H9 (cell line): Measurements from ENCODE around the gene ZCCHC13. TPM values are rescaled to one million over a fixed set of nuclear protein-coding genes. Genes with fewer than 3 reads are reported as not detected.

Experiments used
- DNase-seq: peaks from one replicate; pipeline ENCODE4 v3.0.0-alpha.2; 2017
- H2AFZ ChIP-seq: one replicate; pipeline ENCODE4 v1.6.1; 2013; ENCODE audit warnings: mild to moderate bottlenecking, low read length, control low read depth, moderate library complexity
- H2AK5ac ChIP-seq: 2 replicates; pipeline ENCODE4 v1.6.1; 2013; ENCODE audit warnings: low read length, control low read depth, mixed read lengths; ENCODE audit not compliant: insufficient read length
- H2BK120ac ChIP-seq: one replicate; pipeline ENCODE4 v1.6.1; 2013; ENCODE audit warnings: low read depth, mild to moderate bottlenecking, low read length, control low read depth, inconsistent platforms; ENCODE audit not compliant: poor library complexity, severe bottlenecking
- H2BK12ac ChIP-seq: 2 replicates; pipeline ENCODE4 v1.6.1; 2013; ENCODE audit warnings: low read length, control low read depth, mixed read lengths, low read depth; ENCODE audit not compliant: insufficient read length
- H2BK15ac ChIP-seq: 2 replicates; pipeline ENCODE4 v1.6.1; 2013; ENCODE audit warnings: low read depth, low read length, control low read depth
- H2BK20ac ChIP-seq: one replicate; pipeline ENCODE4 v1.6.1; 2013; ENCODE audit warnings: low read depth, mild to moderate bottlenecking, low read length, control low read depth, inconsistent platforms; ENCODE audit not compliant: poor library complexity, severe bottlenecking
- H2BK5ac ChIP-seq: 2 replicates; pipeline ENCODE4 v1.6.1; 2013; ENCODE audit warnings: low read length, control low read depth, mixed read lengths; ENCODE audit not compliant: insufficient read length
- H3K14ac ChIP-seq: 2 replicates; pipeline ENCODE4 v1.6.1; 2013; ENCODE audit warnings: low read length, control low read depth; ENCODE audit not compliant: insufficient read depth
- H3K18ac ChIP-seq: 2 replicates; pipeline ENCODE4 v1.6.1; 2013; ENCODE audit warnings: low read depth, mild to moderate bottlenecking, mixed read lengths, low read length, control low read depth; ENCODE audit not compliant: insufficient read length
- H3K23ac ChIP-seq: 2 replicates; pipeline ENCODE4 v1.6.1; 2013; ENCODE audit warnings: low read length, control low read depth, mixed read lengths, low read depth; ENCODE audit not compliant: insufficient read length
- H3K23me2 ChIP-seq: 2 replicates; pipeline ENCODE4 v1.6.1; 2013; ENCODE audit warnings: low read depth, mild to moderate bottlenecking, mixed read lengths, low read length, control low read depth; ENCODE audit not compliant: insufficient read length, poor library complexity, severe bottlenecking
- H3K27ac ChIP-seq: 2 replicates; pipeline ENCODE4 v1.5.1; 2013; ENCODE audit warnings: low read length, control low read depth, mixed read lengths, low read depth; ENCODE audit not compliant: insufficient read length
- H3K27me3 ChIP-seq: 2 replicates; pipeline ENCODE4 v1.6.1; 2013; ENCODE audit warnings: low read length, control low read depth, inconsistent platforms; ENCODE audit not compliant: insufficient read depth
- H3K4ac ChIP-seq: 2 replicates; pipeline ENCODE4 v1.6.1; 2013; ENCODE audit warnings: low read depth, mild to moderate bottlenecking, control low read depth, inconsistent platforms, low read length, moderate library complexity
- H3K4me1 ChIP-seq: 2 replicates; pipeline ENCODE4 v1.6.1; 2013; ENCODE audit warnings: low read length, control low read depth, inconsistent platforms; ENCODE audit not compliant: insufficient read depth
- H3K4me2 ChIP-seq: 2 replicates; pipeline ENCODE4 v1.6.1; 2013; ENCODE audit warnings: low read length, control low read depth, mixed read lengths; ENCODE audit not compliant: insufficient read length, insufficient read depth
- H3K56ac ChIP-seq: 2 replicates; pipeline ENCODE4 v1.6.1; 2013; ENCODE audit warnings: low read depth, mild to moderate bottlenecking, mixed read lengths, low read length, control low read depth; ENCODE audit not compliant: insufficient read length
- H3K79me1 ChIP-seq: 2 replicates; pipeline ENCODE4 v1.6.1; 2013; ENCODE audit warnings: low read depth, mild to moderate bottlenecking, moderate library complexity, low read length, control low read depth, inconsistent platforms; ENCODE audit not compliant: insufficient read depth, poor library complexity, severe bottlenecking
- H3K79me2 ChIP-seq: 2 replicates; pipeline ENCODE4 v1.6.1; 2013; ENCODE audit warnings: low read length, control low read depth, inconsistent platforms; ENCODE audit not compliant: insufficient read depth
- H3K9ac ChIP-seq: 2 replicates; pipeline ENCODE4 v1.6.1; 2013; ENCODE audit warnings: low read length, control low read depth, mixed read lengths; ENCODE audit not compliant: insufficient read length; ENCODE audit errors: extremely low read depth
- H3K9me3 ChIP-seq: one replicate; pipeline ENCODE4 v1.6.1; 2013; ENCODE audit warnings: low read depth, low read length, inconsistent platforms; ENCODE audit not compliant: control insufficient read depth
- H3T11ph ChIP-seq: one replicate; pipeline ENCODE4 v1.6.1; 2013; ENCODE audit warnings: mild to moderate bottlenecking, low read length, control low read depth, inconsistent platforms
- H4K20me1 ChIP-seq: one replicate; pipeline ENCODE4 v1.6.1; 2013; ENCODE audit not compliant: control insufficient read depth, insufficient read length, insufficient read depth
- H4K5ac ChIP-seq: 2 replicates; pipeline ENCODE4 v1.6.1; 2013; ENCODE audit warnings: low read depth, mild to moderate bottlenecking, mixed read lengths, low read length, control low read depth; ENCODE audit not compliant: insufficient read length
- H4K8ac ChIP-seq: replicated peaks from 2 replicates; pipeline ENCODE4 v1.6.1; 2013; ENCODE audit warnings: low read length, control low read depth, mixed read lengths, low read depth; ENCODE audit not compliant: insufficient read length
- H4K91ac ChIP-seq: 2 replicates; pipeline ENCODE4 v1.6.1; 2013; ENCODE audit warnings: low read depth, mild to moderate bottlenecking, moderate library complexity, mixed read lengths, low read length, control low read depth; ENCODE audit not compliant: insufficient read length
- H3K27ac Mint-ChIP-seq, 3 experiments: 2 replicates in 2 of 3; 3 replicates in 1 of 3; pipeline ENCODE4 v1.8.0; 2020 to 2021; ENCODE audit warnings: mixed read lengths in 3 of 3, mild to moderate bottlenecking in 1 of 3, moderate library complexity in 1 of 3
- H3K27me3 Mint-ChIP-seq: 2 replicates; pipeline ENCODE4 v1.8.0; 2021; ENCODE audit warnings: low read depth, mild to moderate bottlenecking, moderate library complexity, mixed read lengths
- H3K36me3 Mint-ChIP-seq, 3 experiments: 2 replicates in 2 of 3; 3 replicates in 1 of 3; pipeline ENCODE4 v1.8.0; 2020 to 2021; ENCODE audit warnings: low read depth in 3 of 3, mixed read lengths in 3 of 3; ENCODE audit not compliant: insufficient read depth in 1 of 3
- H3K4me1 Mint-ChIP-seq, 2 experiments: 2 replicates each; pipeline ENCODE4 v1.8.0; 2020; ENCODE audit warnings: mixed read lengths in 2 of 2
- H3K4me3 Mint-ChIP-seq, 2 experiments: 2 replicates in 1 of 2; 3 replicates in 1 of 2; pipeline ENCODE4 v1.8.0; 2020 to 2021; ENCODE audit warnings: mild to moderate bottlenecking in 2 of 2, mixed read lengths in 2 of 2, moderate library complexity in 1 of 2
- H3K9me3 Mint-ChIP-seq, 2 experiments: 2 replicates in 1 of 2; 3 replicates in 1 of 2; pipeline ENCODE4 v1.8.0; 2020; ENCODE audit warnings: mild to moderate bottlenecking in 2 of 2, mixed read lengths in 2 of 2, moderate library complexity in 1 of 2
- WGBS: extraction: QIAGEN DNeasy Blood & Tissue Kit; methylation state at CpG from one replicate; pipeline ENCODE4 v1.1.7; 2013; ENCODE audit warnings: missing lambda C conversion rate, low lambda C conversion rate, mixed read lengths; ENCODE audit not compliant: insufficient read length; ENCODE audit errors: extremely low coverage; 5-methylcytosine and 5-hydroxymethylcytosine counted together
- total RNA-seq: library from RNA; stranded (reverse); gene quantifications from 2 replicates; pipeline ENCODE4 v1.2.1, GENCODE V29; 2021
- TF ChIP-seq, protein P1 (sequence below): fragments of 200-600 bp; sonication (generic); conservative IDR thresholded peaks from 3 replicates; pipeline ENCODE4 v1.8.0; 2021; ENCODE audit warnings: antibody characterized with exemption, mild to moderate bottlenecking

ZCCHC13 gene
- total RNA-seq, 1 experiment from 2014 or later = not detected

DNA sequence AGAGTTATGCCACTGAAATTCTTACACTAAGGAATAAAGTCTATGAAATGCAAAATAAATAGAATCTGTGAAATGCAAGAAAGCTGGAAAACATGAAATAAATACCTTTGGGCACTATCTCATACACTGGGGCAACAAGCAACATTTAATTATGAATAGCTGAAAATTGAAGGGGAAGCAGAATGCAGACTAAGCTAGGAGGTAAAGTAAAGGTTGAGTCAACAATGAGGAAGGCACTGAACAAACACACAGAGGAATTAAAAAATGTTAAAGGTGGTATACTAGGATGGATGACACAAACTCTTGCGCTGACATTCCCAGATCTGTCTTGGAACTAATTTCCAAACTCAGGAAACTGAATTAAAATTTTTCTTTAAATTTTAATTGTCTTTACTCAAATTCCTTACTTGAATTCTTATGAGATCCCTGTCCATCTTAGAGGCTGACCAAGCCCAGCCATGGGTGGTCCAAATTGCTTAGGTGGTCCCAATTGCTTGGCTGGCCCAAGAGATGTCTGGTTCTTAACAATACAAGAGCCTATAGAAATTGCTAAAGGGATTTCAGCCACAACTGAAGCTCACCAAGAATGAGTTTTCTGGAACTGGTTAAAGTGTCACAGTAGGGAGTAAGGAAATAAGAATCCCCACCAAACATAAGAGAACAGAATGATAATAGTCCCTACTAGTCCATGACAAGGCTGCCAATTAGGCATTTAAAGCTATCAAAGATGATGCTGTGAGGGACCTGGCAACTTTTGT is 41.3 kb upstream of the ZCCHC13 start:
- DNase-seq = no peak
- Histone ChIP-seq H3K56ac (no peak overlapping the region), H2BK15ac (no peak overlapping the region), H2BK120ac (no peak overlapping the region), H3K4me2 (peak overlapping the region; percentile 16), H3K9me3 (no peaks in the 10 kb centered on the region), H2BK5ac (no peak overlapping the region), H3K27me3 (no peaks in the 10 kb centered on the region), H2BK20ac (no peak overlapping the region), H3K79me2 (no peaks in the 10 kb centered on the region), H4K91ac (no peak overlapping the region), H3K23ac (no peak overlapping the region), H3K79me1 (no peaks in the 10 kb centered on the region), H3K14ac (no peak overlapping the region), H3K4ac (no peak overlapping the region), H4K8ac (no peak overlapping the region), H2AFZ (no peak overlapping the region), H3K18ac (no peak overlapping the region), H3K23me2 (no peaks in the 10 kb centered on the region), H2AK5ac (no peak overlapping the region), H3K4me1 (peaks cover 13% of the 10 kb centered on the region), H3K9ac (no peak overlapping the region), H4K20me1 (no peaks in the 10 kb centered on the region), H2BK12ac (no peak overlapping the region), H3T11ph (no peak overlapping the region), H4K5ac (no peak overlapping the region), H3K27ac (no peak overlapping the region)
- Mint-ChIP-seq H3K9me3 (peaks cover 15 to 25% of the 10 kb centered on the region in 2 experiments), H3K36me3 (peaks cover 31 to 40% (median 36%) of the 10 kb centered on the region in 3 experiments), H3K4me3 (no peak overlapping the region), H3K4me1 (peaks cover 45 to 68% of the 10 kb centered on the region in 2 experiments), H3K27me3 (no peaks in the 10 kb centered on the region), H3K27ac (peak overlapping the region; percentile 77 to 93 (median 89))
- TF ChIP-seq, protein P1, sequence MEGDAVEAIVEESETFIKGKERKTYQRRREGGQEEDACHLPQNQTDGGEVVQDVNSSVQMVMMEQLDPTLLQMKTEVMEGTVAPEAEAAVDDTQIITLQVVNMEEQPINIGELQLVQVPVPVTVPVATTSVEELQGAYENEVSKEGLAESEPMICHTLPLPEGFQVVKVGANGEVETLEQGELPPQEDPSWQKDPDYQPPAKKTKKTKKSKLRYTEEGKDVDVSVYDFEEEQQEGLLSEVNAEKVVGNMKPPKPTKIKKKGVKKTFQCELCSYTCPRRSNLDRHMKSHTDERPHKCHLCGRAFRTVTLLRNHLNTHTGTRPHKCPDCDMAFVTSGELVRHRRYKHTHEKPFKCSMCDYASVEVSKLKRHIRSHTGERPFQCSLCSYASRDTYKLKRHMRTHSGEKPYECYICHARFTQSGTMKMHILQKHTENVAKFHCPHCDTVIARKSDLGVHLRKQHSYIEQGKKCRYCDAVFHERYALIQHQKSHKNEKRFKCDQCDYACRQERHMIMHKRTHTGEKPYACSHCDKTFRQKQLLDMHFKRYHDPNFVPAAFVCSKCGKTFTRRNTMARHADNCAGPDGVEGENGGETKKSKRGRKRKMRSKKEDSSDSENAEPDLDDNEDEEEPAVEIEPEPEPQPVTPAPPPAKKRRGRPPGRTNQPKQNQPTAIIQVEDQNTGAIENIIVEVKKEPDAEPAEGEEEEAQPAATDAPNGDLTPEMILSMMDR = no peak
- no CpG with 5 or more reads among the region's 1 CpG for WGBS
